GM12891 (cell line): Measurements from ENCODE around the gene VCPKMT.

Experiments used
- POLR2A ChIP-seq: IDR thresholded peaks from 2 replicates; pipeline ENCODE4 v1.6.1; 2011; ENCODE audit warnings: low read depth, low read length, control low read depth
- POLR2AphosphoS5 ChIP-seq: IDR thresholded peaks from 2 replicates; pipeline ENCODE4 v1.6.1; 2011; ENCODE audit warnings: low read depth, low read length, control low read depth
- SPI1 ChIP-seq: IDR thresholded peaks from 2 replicates; pipeline ENCODE4 v1.6.1; 2011; ENCODE audit warnings: low read depth, low read length, control low read depth
- TAF1 ChIP-seq: IDR thresholded peaks from 2 replicates; pipeline ENCODE4 v1.6.1; 2011; ENCODE audit warnings: low read depth, low read length, control low read depth

DNA sequence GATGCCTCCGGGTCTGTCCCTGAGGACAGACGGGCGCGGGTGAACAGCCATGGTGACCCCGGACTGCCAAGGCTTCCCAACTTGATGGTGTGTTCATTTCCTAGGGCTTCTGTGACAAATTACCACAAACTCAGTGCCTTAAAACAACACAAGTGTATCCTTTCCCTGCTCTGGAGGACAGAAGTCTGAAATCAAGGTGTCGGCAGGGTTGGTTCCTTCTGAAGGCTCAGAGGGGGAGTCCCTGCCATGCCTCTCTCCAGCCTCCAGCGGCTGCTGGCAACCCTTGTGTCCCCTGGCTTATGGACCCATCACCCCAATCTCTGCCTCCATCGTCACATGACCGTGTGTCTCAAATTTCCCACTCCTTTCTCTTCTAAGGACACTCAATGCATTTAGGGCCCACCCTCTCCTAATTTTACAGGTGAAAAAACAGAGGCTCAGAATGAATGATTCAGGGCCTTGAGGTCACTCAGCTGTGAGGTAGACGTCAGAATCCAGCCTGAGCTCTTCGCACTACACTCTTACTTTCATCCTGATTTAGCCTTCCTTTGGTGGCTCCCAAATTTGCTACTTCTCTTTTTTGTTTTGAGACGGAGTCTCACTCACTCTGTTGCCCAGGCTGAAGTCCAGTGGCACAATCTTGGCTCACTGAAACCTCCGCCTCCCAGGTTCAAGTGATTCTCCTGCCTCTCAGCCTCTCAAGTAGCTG, 45.4 kb downstream of the VCPKMT start:
- no peak for TF ChIP-seq POLR2A
- TF ChIP-seq POLR2AphosphoS5, result no peak
- TF ChIP-seq TAF1, result no peak
- no peak for TF ChIP-seq SPI1
